Fibroblast of peridontal ligament (primary cell): Measurements from ENCODE around the gene EPS8.

Experiments
- DNase-seq: peaks from one replicate; pipeline ENCODE4 v3.0.0-alpha.2; 2010; ENCODE audit errors: extremely low read depth

Gene EPS8

DNA sequence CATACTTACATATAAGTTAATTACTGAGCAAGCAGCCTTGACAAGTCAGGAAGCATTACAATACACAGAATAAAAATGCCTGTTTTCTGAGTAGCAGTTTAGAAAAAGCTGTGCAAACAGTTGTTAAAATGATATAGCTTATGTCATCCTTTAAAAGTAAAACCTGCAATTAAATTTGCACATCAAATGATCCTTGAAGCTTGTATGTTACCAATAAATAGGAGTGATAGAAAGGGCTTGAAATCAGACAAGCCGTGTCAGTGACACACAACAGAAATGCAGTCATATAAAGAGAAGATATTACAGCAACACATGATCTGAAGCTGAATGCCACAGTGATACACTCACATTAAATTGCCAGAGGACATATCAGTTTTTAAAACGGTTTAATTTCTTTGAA is 70.0 kb downstream of the EPS8 start:
- DNase-seq = peak; percentile 35

DNA sequence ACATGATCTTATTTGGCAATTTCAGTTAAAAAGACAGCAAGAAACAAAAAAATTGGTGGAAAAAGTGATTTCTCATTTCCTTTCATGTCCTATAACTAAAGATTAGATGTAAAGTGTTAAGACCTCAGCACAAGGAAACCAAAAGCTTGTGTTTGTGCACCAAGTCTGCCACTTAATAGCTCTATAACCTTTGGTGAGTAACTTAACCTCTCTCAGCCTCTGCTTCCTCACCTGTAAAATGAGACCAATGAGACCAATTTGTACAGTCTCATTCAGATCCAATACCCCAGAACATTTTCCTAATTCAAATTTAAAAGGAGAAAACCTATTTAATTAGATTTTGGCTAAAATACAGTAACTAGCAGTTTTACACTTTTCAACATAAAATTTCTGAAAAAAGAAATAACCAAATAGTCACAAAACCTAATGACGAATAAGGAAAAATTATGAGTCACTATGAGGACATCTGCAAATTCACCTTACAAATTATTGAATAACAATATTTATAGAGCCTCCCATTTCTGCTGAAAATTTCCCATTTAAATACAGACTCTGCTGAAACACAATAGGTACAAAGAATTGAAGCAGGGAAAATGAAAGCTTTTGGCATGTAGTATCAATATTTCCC is 71.1 kb downstream of the EPS8 start:
- no peak for DNase-seq

DNA sequence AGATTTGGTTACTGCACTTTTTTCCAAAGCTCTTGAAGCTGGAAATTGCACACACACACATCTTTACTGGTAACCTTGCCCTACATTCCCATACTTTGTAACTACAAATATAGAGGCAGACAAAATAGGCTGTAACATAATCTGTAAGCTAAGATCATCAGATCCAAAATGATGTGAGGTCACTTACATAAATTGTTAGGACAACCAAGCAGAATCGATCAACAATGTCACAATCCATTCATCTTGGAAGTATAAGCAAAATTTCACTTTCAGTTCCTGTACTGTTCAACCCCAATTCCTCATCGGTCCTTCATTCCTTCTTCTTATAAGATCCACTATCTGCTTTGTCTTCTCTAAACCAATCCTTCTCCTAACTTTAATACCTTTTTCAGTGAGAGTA is 72.6 kb downstream of the EPS8 start:
- DNase-seq = peak; percentile 61

DNA sequence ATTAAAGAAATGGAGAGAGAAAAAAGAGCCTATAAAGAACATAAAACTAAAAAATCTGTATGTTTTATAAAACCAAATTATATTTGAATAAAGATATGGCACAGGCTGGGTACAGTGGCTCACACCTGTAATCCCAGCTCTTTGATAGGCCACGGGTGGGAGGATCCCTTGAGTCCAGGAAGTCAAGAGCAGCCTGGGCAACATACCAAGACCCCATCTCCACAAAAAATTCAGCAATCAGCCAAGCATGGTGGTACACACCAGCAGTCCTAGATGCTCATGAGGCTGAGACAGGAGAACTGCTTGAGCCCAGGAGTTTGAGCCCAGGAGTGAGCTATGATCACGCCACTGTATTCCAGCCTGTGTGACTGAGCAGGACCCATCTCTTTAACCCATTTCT is 74.9 kb downstream of the EPS8 start:
- DNase-seq = no peak

DNA sequence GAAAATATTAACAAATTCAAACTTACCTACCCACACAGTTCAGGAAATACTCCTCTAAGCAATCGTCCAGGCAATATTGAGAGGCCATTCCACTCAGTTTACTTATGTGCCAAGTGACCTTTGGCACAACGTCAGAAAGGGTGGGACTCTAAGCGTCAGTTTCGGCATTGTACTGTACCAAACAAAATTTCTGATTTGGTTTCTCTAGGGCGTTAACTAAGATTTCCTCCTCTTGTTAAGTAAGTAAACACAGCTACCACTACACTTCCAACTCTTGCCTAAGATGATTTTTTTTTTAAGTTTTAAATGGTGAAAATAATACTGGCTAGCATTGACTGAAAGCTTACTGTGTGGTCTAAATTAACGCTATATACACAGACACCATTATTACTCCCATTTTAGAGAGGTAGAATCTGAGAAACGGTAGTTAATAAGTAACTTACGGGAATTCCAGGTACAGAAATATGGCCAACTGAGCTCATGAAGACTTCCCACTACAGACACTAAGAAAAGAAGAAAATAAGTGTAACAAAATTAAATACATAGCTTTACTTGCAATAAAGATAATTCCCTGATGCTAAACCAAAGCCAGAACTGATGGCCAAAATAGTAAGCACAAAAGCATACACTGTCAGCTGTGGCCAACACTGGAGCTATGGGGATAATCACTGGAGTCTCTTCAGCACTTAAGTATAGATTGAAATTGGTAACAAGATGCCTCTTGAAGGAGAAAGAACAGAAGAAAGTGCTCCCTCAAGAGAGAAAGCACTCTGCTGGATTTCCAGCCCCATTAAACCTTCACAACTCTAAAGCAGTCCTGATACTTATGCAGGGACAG is 76.1 kb downstream of the EPS8 start:
- no peak for DNase-seq

DNA sequence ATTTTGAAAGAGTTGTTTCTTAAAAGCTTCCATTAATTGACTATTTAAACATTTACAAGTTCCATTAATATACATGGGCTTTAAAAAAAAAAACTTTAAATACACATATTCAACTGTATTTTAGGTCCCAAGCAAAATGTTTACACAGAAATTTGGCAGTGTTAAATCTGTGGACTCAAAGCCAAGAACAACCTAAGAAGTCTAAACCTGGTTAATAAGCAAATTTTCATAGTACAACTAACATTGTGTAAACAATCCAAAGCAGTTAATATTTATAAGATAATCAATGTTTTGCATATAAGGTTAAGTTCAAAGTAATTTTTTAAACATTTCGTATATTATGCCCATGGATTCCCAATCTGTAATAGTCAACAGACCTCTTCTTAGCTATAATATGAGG is 77.0 kb downstream of the EPS8 start:
- no peak for DNase-seq

DNA sequence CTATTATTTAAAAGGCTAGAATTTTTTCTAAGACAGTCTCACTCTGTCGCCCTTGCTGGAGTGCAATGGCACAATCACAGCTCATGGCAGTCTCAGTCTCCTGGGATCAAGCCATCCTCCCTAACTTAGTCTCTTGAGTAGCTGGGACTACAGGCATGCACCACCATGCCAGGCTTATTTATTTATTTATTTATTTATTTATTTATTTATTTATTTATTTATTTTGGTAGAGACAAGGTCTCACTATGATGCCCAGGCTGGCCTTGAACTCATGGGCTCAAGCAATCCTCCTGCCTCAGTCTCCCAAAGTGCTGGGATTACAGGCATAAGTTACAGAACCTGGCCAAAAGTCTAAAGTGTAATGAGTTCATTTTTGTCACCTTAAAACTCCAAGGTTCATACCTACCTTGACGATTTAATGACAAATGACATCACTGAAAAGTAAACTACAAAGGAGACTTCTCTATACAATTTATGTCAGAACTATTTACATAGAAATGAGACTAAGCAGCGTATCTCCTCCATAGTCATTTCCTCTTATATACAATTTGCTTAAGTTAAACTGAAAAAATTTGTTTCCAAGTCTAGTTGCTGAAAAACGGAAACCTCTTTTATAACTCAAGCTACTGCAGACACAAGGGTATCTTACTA is 78.2 kb downstream of the EPS8 start:
- DNase-seq = no peak

DNA sequence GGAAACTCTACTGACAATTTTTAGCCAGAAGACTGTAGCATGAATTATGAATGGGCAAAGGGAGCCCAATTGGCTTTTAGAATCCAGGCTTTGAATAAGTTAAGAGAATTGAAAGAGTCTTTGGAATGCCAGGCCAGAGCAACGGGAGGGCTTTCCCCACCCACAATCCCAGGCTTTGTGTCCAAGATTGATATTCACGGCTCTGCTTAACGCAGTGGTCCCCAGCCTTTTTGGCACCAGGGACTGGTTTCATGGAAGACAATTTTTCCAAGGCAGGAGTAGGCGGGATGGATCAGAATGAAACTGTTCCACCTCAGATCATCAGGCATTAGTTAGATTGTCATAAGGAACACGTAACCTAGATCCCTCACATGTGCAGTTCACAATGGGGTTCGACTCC is 79.6 kb downstream of the EPS8 start:
- DNase-seq = no peak

DNA sequence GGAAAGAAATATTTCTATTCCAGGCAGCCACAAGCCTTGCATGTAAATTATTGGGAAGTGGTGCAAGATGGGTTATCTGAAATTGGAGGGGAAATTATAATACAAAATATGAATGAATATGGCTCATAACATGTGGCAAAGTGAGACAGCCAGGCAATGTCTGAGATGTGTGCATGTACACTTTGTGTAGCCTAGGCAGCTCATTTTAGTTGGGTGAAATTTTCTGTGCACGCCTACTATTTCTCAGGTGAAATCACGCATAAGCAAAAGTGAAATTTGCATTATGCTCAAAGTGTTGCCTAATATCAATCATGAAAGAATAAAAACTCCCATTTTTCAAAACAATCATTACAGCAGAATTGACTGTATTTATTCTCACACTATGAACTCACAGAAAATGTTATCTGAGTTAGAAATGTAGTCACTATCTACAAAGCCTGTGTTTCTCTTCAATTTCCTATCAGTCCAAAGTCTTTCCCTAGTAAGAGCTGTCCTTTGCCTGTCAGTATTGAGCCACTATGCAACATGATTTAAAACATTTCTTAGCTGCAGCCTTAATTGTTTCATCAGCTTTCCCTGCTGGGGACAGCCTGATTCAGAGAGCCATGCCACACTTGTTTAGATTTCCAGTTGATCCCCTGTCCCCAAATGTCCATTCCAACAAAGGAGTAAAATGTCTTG is 80.7 kb downstream of the EPS8 start:
- DNase-seq = no peak

DNA sequence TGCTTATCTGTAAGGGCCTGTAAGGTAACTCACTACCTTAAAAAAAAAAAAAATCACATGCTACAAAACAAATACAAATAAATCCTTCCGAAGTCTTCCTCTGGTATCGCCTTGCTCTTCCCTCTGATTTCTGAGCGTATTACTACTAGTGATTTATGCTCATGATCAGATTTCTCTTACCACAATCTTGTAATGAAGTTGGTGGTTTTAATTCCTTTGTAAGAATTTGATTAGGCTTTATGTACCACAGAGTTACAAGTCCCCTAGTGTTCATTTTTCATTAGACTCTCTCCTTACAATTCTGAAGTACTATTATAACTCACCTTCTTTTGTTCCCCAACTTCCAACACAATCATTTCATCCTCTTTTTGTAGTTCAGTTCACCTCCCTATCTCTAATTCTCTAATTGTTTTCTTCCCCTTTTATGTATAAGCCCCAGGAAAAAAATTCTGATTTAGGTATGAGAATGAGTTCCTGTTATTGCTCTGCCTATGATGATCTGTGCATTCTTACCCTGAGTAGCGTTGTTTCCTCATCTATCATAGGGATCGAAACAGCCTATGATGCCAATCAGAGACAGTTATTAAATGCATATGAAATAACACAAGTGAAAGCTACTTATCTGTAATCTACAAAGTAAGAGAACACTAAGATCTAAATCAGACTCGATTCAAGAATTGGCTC is 81.5 kb downstream of the EPS8 start:
- DNase-seq = no peak

DNA sequence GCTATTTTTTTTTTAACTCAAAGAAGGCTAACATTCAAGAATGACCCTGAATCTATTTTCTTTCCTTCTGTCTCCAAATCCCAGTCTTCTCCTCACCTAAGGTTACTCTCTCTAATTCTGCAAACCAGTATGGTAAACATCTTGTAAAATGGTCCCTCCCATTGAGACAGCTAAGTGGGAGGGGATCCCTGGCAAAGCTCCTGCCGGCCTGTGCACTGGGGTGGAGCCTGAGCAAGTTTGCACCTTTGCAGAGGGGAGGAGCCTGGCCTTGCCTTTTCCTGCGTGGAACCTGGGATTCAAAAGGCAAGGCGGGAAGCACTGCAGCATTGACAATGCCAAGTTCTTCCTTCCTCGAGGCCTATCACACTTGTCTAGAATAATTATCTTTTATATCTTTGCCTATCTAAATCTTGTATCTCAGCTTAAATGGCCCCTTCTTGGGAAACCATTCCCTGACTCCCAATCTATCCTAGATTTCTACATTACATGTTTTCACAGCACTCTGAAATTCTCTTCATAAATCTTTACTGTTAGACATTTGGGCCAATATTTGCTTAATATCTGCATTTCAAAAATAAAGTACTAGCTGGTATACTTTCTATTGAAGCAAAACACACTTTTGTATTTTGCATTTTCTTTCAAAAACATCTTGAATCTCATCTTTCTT is 83.0 kb downstream of the EPS8 start:
- no peak for DNase-seq

DNA sequence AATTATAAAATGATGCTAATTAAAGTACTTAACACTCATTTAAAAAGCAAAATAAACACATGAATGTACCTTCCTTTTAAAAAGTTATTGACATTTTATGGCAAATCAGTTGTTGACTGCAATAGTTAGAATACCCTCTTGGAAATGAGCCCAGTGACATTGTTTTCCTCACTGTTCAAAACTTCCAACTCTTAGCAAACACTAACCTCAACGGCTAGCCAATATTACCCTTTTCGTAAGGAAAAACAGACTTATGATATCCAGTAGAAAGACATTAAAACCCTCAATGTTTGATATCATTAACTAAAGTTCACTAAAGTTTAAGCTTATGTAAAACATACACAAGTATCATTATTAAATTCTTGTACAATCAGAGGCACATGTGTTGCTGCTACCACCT is 83.6 kb downstream of the EPS8 start:
- no peak for DNase-seq

DNA sequence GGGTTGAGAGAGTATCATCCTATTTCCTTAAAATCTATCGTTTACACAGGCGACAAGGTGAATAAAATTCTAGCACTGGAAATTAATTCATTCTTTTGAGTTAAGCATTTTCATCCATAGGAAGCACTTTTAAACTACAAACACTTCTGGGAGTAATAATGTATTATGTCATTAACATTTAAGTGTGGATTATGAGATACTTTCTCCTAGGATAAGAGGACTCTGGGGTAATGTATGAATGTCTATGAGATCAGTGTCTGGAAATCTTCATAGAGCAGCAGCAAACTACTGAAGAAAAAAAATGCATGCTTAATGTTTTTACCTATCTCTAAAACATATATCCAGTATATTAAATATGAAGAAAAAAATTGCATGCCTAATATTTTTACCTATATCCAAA is 86.9 kb downstream of the EPS8 start:
- DNase-seq = no peak

DNA sequence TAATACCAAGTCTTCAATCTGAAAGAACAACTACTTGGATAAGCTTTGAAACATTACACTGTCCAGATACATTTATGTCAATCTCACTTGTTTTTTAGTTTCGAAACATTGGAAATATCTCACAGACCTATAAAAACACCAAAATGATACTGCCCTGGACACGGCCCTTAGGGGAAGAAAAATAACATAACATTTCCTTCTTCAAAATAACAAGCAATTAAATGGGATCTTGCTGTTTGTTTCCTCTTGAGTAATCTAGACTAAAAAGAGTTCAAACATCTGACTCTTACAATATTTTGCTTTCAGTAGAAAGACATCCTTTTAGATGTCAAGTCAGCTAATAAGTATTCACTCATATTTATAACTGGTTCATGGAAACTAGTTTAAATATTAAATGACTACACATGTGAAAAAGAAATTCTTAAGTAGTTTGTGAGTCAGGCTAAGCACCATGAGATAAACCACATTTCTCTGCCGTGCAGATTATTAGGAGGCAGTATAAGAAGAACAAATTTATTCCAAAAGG is 87.5 kb downstream of the EPS8 start:
- DNase-seq = peak; percentile 64

DNA sequence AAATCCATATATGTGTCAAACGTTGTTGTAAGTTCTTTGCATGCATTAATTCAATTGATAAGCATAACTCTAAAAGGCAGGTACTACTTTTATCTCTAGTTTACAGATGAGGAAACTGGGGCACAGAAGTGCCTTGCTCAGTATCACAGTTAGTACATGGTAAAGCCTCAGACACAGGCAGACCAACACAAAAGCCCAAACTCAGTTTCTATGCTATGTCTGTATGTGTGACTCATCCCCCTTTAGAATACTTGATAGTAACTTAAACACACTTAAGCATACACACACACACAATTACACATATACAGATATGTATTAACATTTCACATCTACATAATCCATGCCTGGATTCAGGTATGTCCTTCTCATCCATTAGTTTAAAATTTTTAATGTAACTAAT is 88.0 kb downstream of the EPS8 start:
- peak; percentile 45 for DNase-seq

DNA sequence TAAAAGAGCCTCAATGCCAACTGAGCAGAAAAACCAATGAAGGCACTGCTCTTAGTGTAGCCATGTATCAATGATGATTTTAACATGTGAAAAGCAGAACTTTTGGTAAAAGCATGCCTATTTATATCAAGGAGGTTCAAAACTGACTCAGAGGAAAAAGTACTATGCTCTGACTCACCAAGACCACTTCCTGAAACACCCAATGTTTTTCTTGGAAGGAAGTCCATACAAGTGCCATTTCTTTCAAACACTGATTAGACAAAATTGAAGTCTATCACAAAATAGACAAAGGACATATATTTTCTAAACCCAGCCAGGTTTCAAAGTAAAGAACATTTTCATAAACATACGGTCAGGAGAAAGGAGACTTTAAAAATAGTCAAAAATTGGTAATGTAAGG is 88.6 kb downstream of the EPS8 start:
- peak; percentile 95 for DNase-seq

DNA sequence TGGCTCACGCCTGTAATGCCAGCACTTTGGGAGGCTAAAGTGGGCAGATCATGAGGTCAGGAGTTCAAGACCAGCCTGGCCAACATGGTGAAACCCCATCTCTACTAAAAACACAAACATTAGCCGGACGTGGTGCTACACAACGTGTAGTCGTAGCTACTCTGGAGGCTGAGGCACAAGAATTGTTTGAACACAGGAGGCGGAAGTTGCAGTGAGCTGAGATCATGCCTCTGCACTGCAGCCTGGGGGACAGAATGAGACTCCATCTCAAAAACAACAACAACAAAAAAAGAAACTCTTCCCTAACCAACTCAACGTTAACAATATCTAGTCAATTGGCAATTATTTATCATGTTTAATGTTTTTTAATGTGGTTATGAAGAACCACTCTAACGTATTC is 89.3 kb downstream of the EPS8 start:
- no peak for DNase-seq

DNA sequence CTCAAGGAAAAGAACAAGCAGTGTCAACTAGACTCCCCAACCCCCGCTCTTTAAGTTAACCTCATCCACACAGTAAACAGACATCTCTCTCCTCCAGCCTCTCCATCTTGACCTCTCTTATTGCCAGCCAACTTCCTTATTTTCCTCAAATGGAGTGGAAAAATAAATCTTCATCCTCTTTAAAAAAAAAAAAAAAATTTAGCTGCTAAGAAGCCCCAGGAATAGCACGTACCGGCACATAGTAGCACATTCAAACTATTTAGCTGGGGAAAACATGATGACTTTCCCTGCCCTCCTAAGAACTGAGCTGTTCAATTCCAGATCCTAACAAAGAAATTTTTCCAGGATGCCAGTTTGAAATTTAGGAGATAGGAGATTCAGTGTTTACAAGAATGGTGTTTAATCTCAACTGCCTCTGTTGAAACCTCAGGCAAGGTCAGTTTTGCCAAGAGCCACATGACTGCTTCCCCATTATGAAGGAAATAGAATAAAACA is 90.8 kb downstream of the EPS8 start:
- peak; percentile 72 for DNase-seq

DNA sequence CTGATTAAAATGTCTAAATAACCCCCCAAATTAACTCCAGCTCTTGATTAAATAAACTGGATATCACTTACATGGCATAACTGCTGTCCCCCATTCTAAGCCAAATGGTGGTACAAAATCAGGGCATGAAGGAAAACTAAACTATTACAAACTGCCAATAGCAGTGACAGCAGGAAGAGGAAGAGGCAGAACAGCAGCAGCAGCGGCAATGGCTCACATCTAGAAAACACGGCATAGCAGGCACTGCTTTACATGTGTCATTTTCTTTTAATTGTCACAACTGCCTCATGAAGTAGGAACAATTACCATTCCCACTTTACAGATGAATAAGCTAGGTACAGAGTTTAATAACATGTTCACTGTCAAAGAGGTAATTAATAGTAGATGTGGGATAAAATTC is 92.0 kb downstream of the EPS8 start:
- DNase-seq = no peak

DNA sequence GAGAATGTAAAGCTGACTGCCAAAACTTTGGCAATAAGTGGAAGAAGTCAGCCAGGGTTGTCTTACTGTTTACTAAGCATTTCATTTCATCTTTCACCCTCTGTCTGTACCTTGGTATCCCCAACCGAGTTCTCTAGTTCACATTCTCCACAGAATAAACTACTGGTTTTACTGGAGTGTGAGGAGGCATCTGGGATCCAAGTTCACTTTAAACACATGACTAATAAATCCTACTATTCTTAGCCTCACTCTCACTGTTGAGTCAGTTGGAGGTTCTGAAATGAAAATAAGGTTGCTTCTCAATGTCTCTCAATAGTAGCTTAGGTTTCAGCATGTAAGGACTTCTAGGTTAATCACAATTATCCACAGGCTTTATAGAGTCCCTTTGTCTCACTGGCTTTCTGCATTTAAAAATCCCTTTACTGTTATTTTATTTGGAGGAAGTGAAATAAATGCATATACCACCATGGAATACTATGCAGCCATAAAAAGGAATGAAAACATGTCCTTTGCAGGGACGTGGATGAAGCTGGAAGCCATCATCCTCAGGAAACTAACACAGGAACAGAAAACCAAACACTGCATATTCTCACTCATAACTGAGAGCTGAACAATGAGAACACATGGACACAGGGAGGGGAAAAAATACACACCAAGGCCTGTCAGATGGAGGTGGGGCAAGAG is 95.8 kb downstream of the EPS8 start:
- DNase-seq = peak; percentile 71
